Suprapubic skin (tissue), 4 donors: ENCODE data around the gene CD4. TPM values are rescaled to one million over a fixed set of nuclear protein-coding genes. Genes with fewer than 3 reads are reported as not detected.
A peak's percentile ranks its signal among the peaks of the same experiment; 100 is the strongest.

Source experiments
- DNase-seq, 2 donors: peaks; one replicate each; pipeline ENCODE4 v3.0.0-alpha.2; 2019; ENCODE audit warnings: low spot score in 2 of 2
- H3K27ac ChIP-seq: fragments of 200-600 bp; sonication (generic); one replicate; pipeline ENCODE4 v1.5.1; 2019
- H3K27me3 ChIP-seq: fragments of 200-600 bp; sonication (generic); one replicate; pipeline ENCODE4 v1.5.1; 2019
- H3K36me3 ChIP-seq: fragments of 200-600 bp; sonication (generic); one replicate; pipeline ENCODE4 v1.5.1; 2019
- H3K4me1 ChIP-seq: fragments of 200-600 bp; sonication (generic); one replicate; pipeline ENCODE4 v1.5.1; 2019
- H3K4me3 ChIP-seq: fragments of 200-600 bp; sonication (generic); one replicate; pipeline ENCODE4 v1.5.1; 2019; ENCODE audit warnings: mild to moderate bottlenecking
- H3K9me3 ChIP-seq: fragments of 200-600 bp; sonication (generic); one replicate; pipeline ENCODE4 v1.5.1; 2019
- EP300 ChIP-seq: sonication (generic); formaldehyde crosslinking; IDR thresholded peaks from one replicate; pipeline ENCODE4 v1.6.1; 2017; ENCODE audit warnings: antibody characterized with exemption
- POLR2A ChIP-seq, 2 donors: fragments of 450-650 bp; IDR thresholded peaks; one replicate each; pipeline ENCODE4 v1.6.1; 2017; ENCODE audit warnings: antibody characterized with exemption in 2 of 2, mild to moderate bottlenecking in 2 of 2, moderate library complexity in 2 of 2
- POLR2AphosphoS5 ChIP-seq, 3 donors: sonication (generic); formaldehyde crosslinking; IDR thresholded peaks; one replicate each; pipeline ENCODE4 v1.6.1; 2017; ENCODE audit warnings: antibody characterized with exemption in 3 of 3
- WGBS: methylation state at CpG from one replicate; pipeline ENCODE4 v1.1.5; 2018; 5-methylcytosine and 5-hydroxymethylcytosine counted together
- total RNA-seq, 4 donors: library from RNA; depleted of rRNA; stranded (reverse); fragments of >200 nt; gene quantifications; one replicate each; pipeline ENCODE4 v1.1.0, GENCODE V29; 2016
- TF ChIP-seq, protein P1 (sequence below), 2 donors: fragments of 200-600 bp in 1 of 2; fragments of 450-650 bp in 1 of 2; sonication (generic) in 1 of 2; IDR thresholded peaks; one replicate each; pipeline ENCODE4 v1.5.1; 2016 to 2019; ENCODE audit warnings: antibody characterized with exemption in 2 of 2, mild to moderate bottlenecking in 1 of 2, moderate library complexity in 1 of 2

The CD4 gene
- total RNA-seq, 4 donors from 2014 or later, result 2.5 to 5.4 (median 3.9) TPM

DNA sequence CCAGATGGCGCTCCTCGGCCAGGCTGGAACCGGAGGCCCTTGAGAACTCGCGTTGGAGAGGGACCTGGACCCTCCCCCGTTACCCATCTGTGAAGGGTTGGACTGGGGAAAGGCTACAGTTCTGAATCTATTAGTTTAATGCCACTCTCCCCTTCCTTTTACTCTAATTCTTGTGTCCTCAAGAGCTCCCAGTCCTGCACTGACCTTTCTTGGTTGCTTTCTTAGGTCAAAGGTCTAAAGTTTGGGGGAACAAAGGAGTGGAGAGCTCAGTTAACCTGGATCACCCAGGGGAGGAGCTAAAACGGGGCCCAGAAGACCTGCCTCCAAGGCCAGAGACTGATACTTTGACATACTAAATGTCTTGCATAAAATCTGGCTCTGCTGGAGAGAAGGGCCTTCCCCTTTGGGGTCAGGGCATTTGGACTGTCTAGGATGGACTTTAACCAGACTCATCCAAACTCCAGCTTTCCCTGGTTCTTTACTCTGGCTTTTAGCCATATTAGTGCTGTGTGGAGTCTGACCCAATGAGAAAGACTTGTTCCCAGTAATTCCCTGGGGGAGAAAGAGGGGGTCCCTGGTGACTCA, 35.5 kb upstream of the CD4 start:
- Histone ChIP-seq H3K27ac (peak overlapping the region; percentile 92), H3K27me3 (no peaks in the 10 kb centered on the region), H3K4me3 (peak overlapping the region; percentile 86), H3K9me3 (no peaks in the 10 kb centered on the region), H3K36me3 (peaks cover 27% of the 10 kb centered on the region), H3K4me1 (peaks cover 19% of the 10 kb centered on the region)
- no peak for TF ChIP-seq POLR2A (IDR thresholded peaks at IDR 0.05)
- TF ChIP-seq, protein P1, sequence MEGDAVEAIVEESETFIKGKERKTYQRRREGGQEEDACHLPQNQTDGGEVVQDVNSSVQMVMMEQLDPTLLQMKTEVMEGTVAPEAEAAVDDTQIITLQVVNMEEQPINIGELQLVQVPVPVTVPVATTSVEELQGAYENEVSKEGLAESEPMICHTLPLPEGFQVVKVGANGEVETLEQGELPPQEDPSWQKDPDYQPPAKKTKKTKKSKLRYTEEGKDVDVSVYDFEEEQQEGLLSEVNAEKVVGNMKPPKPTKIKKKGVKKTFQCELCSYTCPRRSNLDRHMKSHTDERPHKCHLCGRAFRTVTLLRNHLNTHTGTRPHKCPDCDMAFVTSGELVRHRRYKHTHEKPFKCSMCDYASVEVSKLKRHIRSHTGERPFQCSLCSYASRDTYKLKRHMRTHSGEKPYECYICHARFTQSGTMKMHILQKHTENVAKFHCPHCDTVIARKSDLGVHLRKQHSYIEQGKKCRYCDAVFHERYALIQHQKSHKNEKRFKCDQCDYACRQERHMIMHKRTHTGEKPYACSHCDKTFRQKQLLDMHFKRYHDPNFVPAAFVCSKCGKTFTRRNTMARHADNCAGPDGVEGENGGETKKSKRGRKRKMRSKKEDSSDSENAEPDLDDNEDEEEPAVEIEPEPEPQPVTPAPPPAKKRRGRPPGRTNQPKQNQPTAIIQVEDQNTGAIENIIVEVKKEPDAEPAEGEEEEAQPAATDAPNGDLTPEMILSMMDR (IDR thresholded peaks at IDR 0.05), result peak; percentile 91 to 92
- peak in 1 of 3 donors; percentile 5 for TF ChIP-seq POLR2AphosphoS5 (IDR thresholded peaks at IDR 0.05)
- no peak for DNase-seq
- 0% methylated on average over 4 of the region's 7 CpGs for WGBS

DNA sequence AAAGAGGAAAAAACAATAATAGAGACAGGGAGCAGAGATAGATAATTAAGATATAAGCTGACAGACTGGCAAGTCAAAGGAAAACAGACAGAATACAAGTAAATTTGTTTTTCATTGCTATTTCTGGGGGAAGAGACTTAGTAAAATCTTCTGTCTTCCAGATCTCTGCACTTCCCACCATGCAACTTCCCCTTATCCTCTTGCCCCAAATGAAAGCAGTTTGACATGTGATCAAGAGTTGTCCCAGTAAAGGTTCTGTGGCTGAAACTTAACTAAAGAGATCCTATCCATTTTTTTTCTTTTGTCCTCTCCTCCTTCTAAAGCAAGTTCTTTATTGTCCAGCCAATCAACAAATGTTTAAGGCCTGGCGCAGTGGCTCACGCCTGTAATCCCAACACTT, 34.9 kb upstream of the CD4 start:
- Histone ChIP-seq H3K36me3 (peaks cover 22% of the 10 kb centered on the region), H3K4me3 (no peak overlapping the region), H3K9me3 (no peaks in the 10 kb centered on the region), H3K27ac (peak overlapping the region; percentile 92), H3K4me1 (peaks cover 19% of the 10 kb centered on the region), H3K27me3 (no peaks in the 10 kb centered on the region)
- DNase-seq, result no peak
- no peak for TF ChIP-seq POLR2AphosphoS5 (IDR thresholded peaks at IDR 0.05)
- TF ChIP-seq, protein P1 (IDR thresholded peaks at IDR 0.05), result no peak
- TF ChIP-seq EP300, result no peak
- TF ChIP-seq POLR2A (IDR thresholded peaks at IDR 0.05), result no peak
- WGBS, result 90% methylated on average over 2 of the region's 2 CpGs

DNA sequence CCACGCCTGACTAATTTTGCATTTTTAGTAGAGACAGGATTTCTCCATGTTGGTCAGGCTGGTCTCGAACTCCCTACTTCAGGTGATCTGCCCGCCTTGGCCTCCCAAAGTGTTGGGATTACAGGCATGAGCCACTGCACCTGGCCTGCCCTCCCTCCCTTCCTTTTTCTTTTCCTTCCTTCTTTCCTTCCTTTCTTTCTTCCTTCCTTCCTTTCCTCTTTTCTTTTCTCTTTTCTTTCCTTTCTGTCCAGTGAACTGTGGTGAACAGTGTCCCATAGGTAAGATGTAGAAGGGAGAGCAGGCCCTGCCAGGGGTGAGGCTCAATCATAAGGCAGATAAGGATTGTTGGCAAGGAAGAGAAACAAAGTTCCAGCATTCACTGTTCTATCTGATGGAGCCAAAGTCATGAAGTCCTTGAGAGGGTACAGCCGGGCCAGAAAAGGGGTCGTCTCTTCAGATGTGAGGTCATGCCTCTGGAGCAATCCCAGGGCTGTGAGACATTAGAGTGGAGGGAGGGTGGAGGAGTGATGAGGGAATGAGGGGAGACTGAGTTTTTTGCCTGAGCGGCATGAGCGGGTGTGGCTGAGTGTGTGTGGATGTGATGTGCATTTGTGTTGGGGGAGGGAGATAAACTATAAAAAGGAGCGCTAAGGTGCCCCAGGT, 32.2 kb upstream of the CD4 start:
- WGBS, result 65% methylated on average over 8 of the region's 8 CpGs

DNA sequence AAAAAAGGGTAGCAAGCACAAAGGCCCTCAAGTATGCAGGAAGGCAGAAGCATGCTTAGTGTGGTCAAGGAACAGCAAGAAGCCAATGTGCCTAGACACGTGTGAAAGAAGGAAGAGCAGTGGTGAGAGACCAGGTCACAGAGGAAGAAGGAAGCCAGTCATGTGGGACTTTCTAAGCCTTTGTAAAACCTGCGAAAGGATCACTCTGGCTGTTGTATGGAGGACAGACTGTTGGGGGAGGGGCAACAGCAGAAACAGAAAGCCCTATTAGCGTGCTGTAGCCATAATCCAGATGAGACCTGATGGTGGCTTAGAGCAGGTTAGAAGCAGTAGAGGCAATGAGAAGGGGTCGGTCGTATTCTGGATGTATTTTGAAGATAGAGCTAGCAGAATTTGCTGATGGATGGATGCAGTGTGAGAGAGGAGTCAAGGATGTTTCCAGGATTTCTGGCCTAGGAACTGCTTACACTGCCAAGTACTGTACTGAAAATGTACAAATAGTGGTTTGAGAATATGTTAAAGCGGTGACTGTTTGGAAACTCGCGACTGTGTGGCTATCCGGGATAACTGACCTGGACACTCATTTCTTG, 30.7 kb upstream of the CD4 start:
- WGBS, result 87% methylated on average over 9 of the region's 9 CpGs
- Histone ChIP-seq H3K27me3 (no peaks in the 10 kb centered on the region), H3K4me3 (no peak overlapping the region), H3K9me3 (no peaks in the 10 kb centered on the region), H3K36me3 (no peaks in the 10 kb centered on the region), H3K4me1 (peaks cover 10% of the 10 kb centered on the region), H3K27ac (no peak overlapping the region)
- TF ChIP-seq POLR2A (IDR thresholded peaks at IDR 0.05), result no peak
- TF ChIP-seq POLR2AphosphoS5 (IDR thresholded peaks at IDR 0.05), result no peak
- TF ChIP-seq, protein P1 (IDR thresholded peaks at IDR 0.05), result no peak
- no peak for TF ChIP-seq EP300
- no peak for DNase-seq

More for the DNA sequence above, 32.2 kb upstream of the CD4 start:
- Histone ChIP-seq H3K36me3 (no peaks in the 10 kb centered on the region), H3K9me3 (no peaks in the 10 kb centered on the region), H3K27ac (no peak overlapping the region), H3K4me3 (no peak overlapping the region), H3K4me1 (peaks cover 11% of the 10 kb centered on the region), H3K27me3 (no peaks in the 10 kb centered on the region)
- no peak for DNase-seq
- TF ChIP-seq EP300, result no peak
- TF ChIP-seq POLR2AphosphoS5 (IDR thresholded peaks at IDR 0.05), result no peak
- TF ChIP-seq, protein P1 (IDR thresholded peaks at IDR 0.05), result no peak
- TF ChIP-seq POLR2A (IDR thresholded peaks at IDR 0.05), result no peak

DNA sequence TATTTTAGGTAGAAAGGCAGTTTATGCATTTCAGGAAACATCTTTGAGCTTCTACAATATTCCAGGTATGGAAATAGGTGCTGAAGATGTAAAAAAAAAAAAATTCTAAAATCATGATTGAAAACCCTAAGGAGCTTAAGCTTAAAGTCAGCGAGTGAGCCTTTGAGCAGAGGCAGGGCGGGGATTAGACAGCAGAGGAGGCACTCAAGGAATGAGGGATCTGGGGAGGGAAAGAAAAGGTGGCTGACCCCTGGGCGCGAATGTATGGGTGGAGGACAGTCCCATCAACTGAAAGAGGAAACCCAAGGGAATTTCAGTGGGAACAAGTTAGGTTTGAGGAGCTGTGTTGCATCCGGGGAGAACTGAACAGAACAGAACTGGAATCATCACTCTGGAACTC, 29.6 kb upstream of the CD4 start:
- TF ChIP-seq POLR2AphosphoS5 (IDR thresholded peaks at IDR 0.05), result no peak
- no peak for TF ChIP-seq EP300
- no peak for TF ChIP-seq POLR2A (IDR thresholded peaks at IDR 0.05)
- TF ChIP-seq, protein P1 (IDR thresholded peaks at IDR 0.05), result no peak
- Histone ChIP-seq H3K27ac (no peak overlapping the region), H3K9me3 (no peaks in the 10 kb centered on the region), H3K4me3 (no peak overlapping the region), H3K27me3 (no peaks in the 10 kb centered on the region), H3K36me3 (no peaks in the 10 kb centered on the region), H3K4me1 (peaks cover 15% of the 10 kb centered on the region)
- 85% methylated on average over 5 of the region's 5 CpGs for WGBS
- DNase-seq, result no peak
